HEK293 (cell line): ENCODE data around the gene STAC2.

Experiments
- CTCF ChIA-PET: fragments of 350-600 bp; formaldehyde crosslinking; extraction: SDS; loops from one replicate; lab custom pipeline; 2021; ENCODE audit warnings: antibody characterized with exemption; lab: Yijun Ruan, JAX
- POLR2A ChIA-PET: fragments of 300-600 bp; formaldehyde crosslinking; extraction: SDS; loops from one replicate; lab custom pipeline; 2020; ENCODE audit warnings: antibody characterized with exemption, inconsistent platforms; lab: Yijun Ruan, JAX
- H3K27ac ChIP-seq: fragments of 200-500 bp; sonication (Bioruptor generic); 2 replicates; pipeline ENCODE4 v1.5.1; 2014; ENCODE audit warnings: low read depth, low read length, control low read depth, inconsistent platforms; ENCODE audit errors: extremely low read depth
- H3K36me3 ChIP-seq, 2 experiments: fragments of 200-500 bp in 1 of 2; sonication (Bioruptor generic) in 1 of 2; 1 replicate in 1 of 2; 2 replicates in 1 of 2; pipeline ENCODE4 v1.5.1; 2014 to 2017; ENCODE audit warnings: inconsistent platforms in 2 of 2, low read length in 2 of 2; ENCODE audit not compliant: control insufficient read depth in 2 of 2, insufficient read depth in 1 of 2
- H3K4me1 ChIP-seq: fragments of 200-500 bp; sonication (Bioruptor generic); 2 replicates; pipeline ENCODE4 v1.5.1; 2014; ENCODE audit warnings: mild to moderate bottlenecking, low read length, inconsistent platforms; ENCODE audit not compliant: control insufficient read depth, insufficient read depth
- H3K4me3 ChIP-seq: 2 replicates; pipeline ENCODE4 v1.5.1; 2011; ENCODE audit warnings: low read depth, mild to moderate bottlenecking, control low read depth, low read length, moderate library complexity
- H3K9me3 ChIP-seq: fragments of 200-500 bp; sonication (Bioruptor generic); 2 replicates; pipeline ENCODE4 v1.5.1; 2014; ENCODE audit warnings: low read depth, low read length, inconsistent platforms; ENCODE audit not compliant: control insufficient read depth, insufficient read depth
- GLIS2 ChIP-seq: fragments of 450-650 bp; formaldehyde crosslinking; IDR thresholded peaks from 2 replicates; pipeline ENCODE4 v1.5.1; 2016; ENCODE audit warnings: missing biosample characterization, missing genetic modification characterization
- HIC1 ChIP-seq: fragments of 450-650 bp; formaldehyde crosslinking; IDR thresholded peaks from 2 replicates; pipeline ENCODE4 v1.5.1; 2016; ENCODE audit warnings: missing biosample characterization, missing genetic modification characterization
- SP3 ChIP-seq: fragments of 450-650 bp; formaldehyde crosslinking; IDR thresholded peaks from 2 replicates; pipeline ENCODE4 v1.5.1; 2016; ENCODE audit warnings: missing biosample characterization, missing genetic modification characterization
- TCF7L2 ChIP-seq: IDR thresholded peaks from 2 replicates; pipeline ENCODE4 v1.6.1; 2011; ENCODE audit warnings: low read depth, mild to moderate bottlenecking, inconsistent platforms, low read length, moderate library complexity, borderline replicate concordance
- TSHZ1 ChIP-seq: fragments of 450-650 bp; formaldehyde crosslinking; IDR thresholded peaks from 2 replicates; pipeline ENCODE4 v1.5.1; 2016; ENCODE audit warnings: missing biosample characterization, missing genetic modification characterization, borderline replicate concordance
- WT1 ChIP-seq: fragments of 450-650 bp; formaldehyde crosslinking; IDR thresholded peaks from 2 replicates; pipeline ENCODE4 v1.5.1; 2016; ENCODE audit warnings: missing biosample characterization, missing genetic modification characterization
- YY1 ChIP-seq: fragments of 450-650 bp; formaldehyde crosslinking; IDR thresholded peaks from 2 replicates; pipeline ENCODE4 v1.5.1; 2018; ENCODE audit warnings: missing biosample characterization, missing genetic modification characterization
- ZBTB10 ChIP-seq: fragments of 450-650 bp; formaldehyde crosslinking; IDR thresholded peaks from 2 replicates; pipeline ENCODE4 v1.5.1; 2016; ENCODE audit warnings: missing biosample characterization, missing genetic modification characterization
- ZBTB8A ChIP-seq: fragments of 450-650 bp; formaldehyde crosslinking; IDR thresholded peaks from 2 replicates; pipeline ENCODE4 v1.5.1; 2016; ENCODE audit warnings: missing biosample characterization, missing genetic modification characterization
- ZNF211 ChIP-seq: fragments of 450-650 bp; formaldehyde crosslinking; IDR thresholded peaks from 2 replicates; pipeline ENCODE4 v1.5.1; 2016; ENCODE audit warnings: low read depth, missing biosample characterization, missing genetic modification characterization
- ZNF26 ChIP-seq: fragments of 450-650 bp; formaldehyde crosslinking; IDR thresholded peaks from 2 replicates; pipeline ENCODE4 v1.5.1; 2016; ENCODE audit warnings: missing biosample characterization, missing genetic modification characterization
- ZNF266 ChIP-seq: fragments of 450-650 bp; formaldehyde crosslinking; IDR thresholded peaks from 2 replicates; pipeline ENCODE4 v1.5.1; 2016; ENCODE audit warnings: missing biosample characterization, missing genetic modification characterization, low read depth
- ZNF341 ChIP-seq: fragments of 450-650 bp; formaldehyde crosslinking; IDR thresholded peaks from 2 replicates; pipeline ENCODE4; 2016; ENCODE audit warnings: low read depth, missing biosample characterization, missing genetic modification characterization
- ZNF514 ChIP-seq: fragments of 450-650 bp; formaldehyde crosslinking; IDR thresholded peaks from 2 replicates; pipeline ENCODE4 v1.5.1; 2016; ENCODE audit warnings: missing biosample characterization, missing genetic modification characterization
- ZNF518A ChIP-seq: fragments of 450-650 bp; formaldehyde crosslinking; conservative IDR thresholded peaks from 2 replicates; pipeline ENCODE4 v1.5.1; 2016; ENCODE audit warnings: low read depth, missing biosample characterization, missing genetic modification characterization
- ZNF561 ChIP-seq: fragments of 450-650 bp; IDR thresholded peaks from 2 replicates; pipeline ENCODE4 v1.5.1; 2018; ENCODE audit warnings: missing biosample characterization, missing genetic modification characterization, borderline replicate concordance
- ZNF623 ChIP-seq: fragments of 450-650 bp; formaldehyde crosslinking; IDR thresholded peaks from 2 replicates; pipeline ENCODE4 v1.5.1; 2016; ENCODE audit warnings: missing biosample characterization, missing genetic modification characterization
- ZNF654 ChIP-seq: fragments of 450-650 bp; formaldehyde crosslinking; IDR thresholded peaks from 2 replicates; pipeline ENCODE4 v1.5.1; 2016; ENCODE audit warnings: low read depth, missing biosample characterization, missing genetic modification characterization
- ZNF677 ChIP-seq: fragments of 450-650 bp; IDR thresholded peaks from 2 replicates; pipeline ENCODE4 v1.5.0; 2018; ENCODE audit warnings: missing biosample characterization, mild to moderate bottlenecking, missing genetic modification characterization, moderate library complexity
- ZNF704 ChIP-seq: fragments of 450-650 bp; formaldehyde crosslinking; IDR thresholded peaks from 2 replicates; pipeline ENCODE4 v1.5.1; 2016; ENCODE audit warnings: missing biosample characterization, missing genetic modification characterization
- ZNF768 ChIP-seq: fragments of 450-650 bp; formaldehyde crosslinking; IDR thresholded peaks from 2 replicates; pipeline ENCODE4 v1.5.1; 2018; ENCODE audit warnings: missing biosample characterization, mild to moderate bottlenecking, missing genetic modification characterization
- ZSCAN16 ChIP-seq: fragments of 450-650 bp; formaldehyde crosslinking; IDR thresholded peaks from 2 replicates; pipeline ENCODE4 v1.5.1; 2016; ENCODE audit warnings: missing biosample characterization, missing genetic modification characterization

STAC2 gene

GRCh38 chr17:39208893-39209292, 16.9 kb downstream of the STAC2 start:
- ChIA-PET POLR2A (interaction anchor here (1.8 to 5.4 kb wide), 3 partner anchors 9 to 36 kb away, joined by 5 to 72 read pairs (median 22); partner anchors contain the start of gene RPL19), CTCF (interaction anchor here (0.8 to 18.9 kb wide), 10 partner anchors 9 to 426 kb away, joined by 3 to 733 read pairs (median 5); partner anchors contain the start of gene RPL19)
- no peak overlapping the region for H3K27ac ChIP-seq
- peaks cover 16% of the 10 kb centered on the region for H3K4me1 ChIP-seq
- no peaks in the 10 kb centered on the region for H3K9me3 ChIP-seq
- no peak overlapping the region for H3K4me3 ChIP-seq
- peaks cover 9 to 14% of the 10 kb centered on the region in 2 experiments for H3K36me3 ChIP-seq
- TF ChIP-seq GLIS2 (tag by site-specific recombination) (no peak; the same call in 1 of the 2 replicates), ZNF341 (tag by site-specific recombination) (0 out of 2 replicates have a peak, but pooled peaks have one; percentile 9), HIC1 (tag by site-specific recombination) (no peak; the same call in 1 of the 2 replicates), ZNF623 (tag by site-specific recombination) (no peak), SP3 (tag by site-specific recombination) (no peak), WT1 (tag by site-specific recombination) (no peak), ZSCAN16 (tag by site-specific recombination) (no peak), ZNF514 (tag by site-specific recombination) (no peak), ZNF26 (tag by site-specific recombination) (no peak), TSHZ1 (tag by site-specific recombination) (no peak), ZNF266 (tag by site-specific recombination) (no peak), ZBTB10 (no peak), TCF7L2 (no peak), ZNF561 (tag by site-specific recombination) (no peak), ZNF654 (tag by site-specific recombination) (no peak), ZNF211 (tag by site-specific recombination) (no peak), ZNF704 (tag by site-specific recombination) (no peak), ZNF518A (no peak), ZNF677 (tag by site-specific recombination) (no peak), ZNF768 (tag by site-specific recombination) (peak; percentile 39; the same call in 1 of the 2 replicates), ZBTB8A (tag by site-specific recombination) (peak; percentile 53), YY1 (no peak)
